Parathyroid adenoma (tissue), 2 donors: ENCODE results near the gene CITED1.
"Not testable (repeated sequence)": the region's sequence is repeated elsewhere in the genome, so short reads cannot be mapped to it uniquely, and the experiment has no call there.

Source experiments
- H2AFZ ChIP-seq: fragments of 300-600 bp; sonication (generic); one replicate; pipeline ENCODE4 v1.7.0; 2017; ENCODE audit warnings: antibody characterized with exemption, mild to moderate bottlenecking
- H3K27ac ChIP-seq: fragments of 300-600 bp; sonication (generic); one replicate; pipeline ENCODE4 v1.7.0; 2017
- H3K27me3 ChIP-seq: fragments of 300-600 bp; sonication (generic); one replicate; pipeline ENCODE4 v1.7.0; 2017; ENCODE audit warnings: low read length; ENCODE audit not compliant: control insufficient read depth, insufficient read depth
- H3K36me3 ChIP-seq: fragments of 300-600 bp; sonication (generic); one replicate; pipeline ENCODE4 v1.7.0; 2017; ENCODE audit warnings: low read length; ENCODE audit not compliant: control insufficient read depth, insufficient read depth
- H3K4me1 ChIP-seq: fragments of 300-600 bp; sonication (generic); one replicate; pipeline ENCODE4 v1.7.0; 2017; ENCODE audit warnings: control low read depth
- H3K4me2 ChIP-seq: fragments of 300-600 bp; sonication (generic); one replicate; pipeline ENCODE4 v1.7.0; 2017; ENCODE audit warnings: low read length
- H3K4me3 ChIP-seq: fragments of 300-600 bp; sonication (generic); one replicate; pipeline ENCODE4 v1.7.0; 2017; ENCODE audit warnings: low read depth, low read length
- H3K79me2 ChIP-seq: fragments of 300-600 bp; sonication (generic); one replicate; pipeline ENCODE4 v1.7.0; 2017; ENCODE audit warnings: control low read depth
- H3K9ac ChIP-seq: fragments of 300-600 bp; sonication (generic); one replicate; pipeline ENCODE4 v1.7.0; 2017; ENCODE audit warnings: mild to moderate bottlenecking
- H3K9me3 ChIP-seq: fragments of 300-600 bp; sonication (generic); one replicate; pipeline ENCODE4 v1.7.0; 2017; ENCODE audit warnings: low read length; ENCODE audit not compliant: control insufficient read depth
- TF ChIP-seq, protein P1 (sequence below): fragments of 300-600 bp; sonication (generic); IDR thresholded peaks from one replicate; pipeline ENCODE4 v1.7.0; 2017; ENCODE audit warnings: antibody characterized with exemption, mild to moderate bottlenecking
- donor health status: primary hyperparathyroidism.

CITED1 gene

DNA sequence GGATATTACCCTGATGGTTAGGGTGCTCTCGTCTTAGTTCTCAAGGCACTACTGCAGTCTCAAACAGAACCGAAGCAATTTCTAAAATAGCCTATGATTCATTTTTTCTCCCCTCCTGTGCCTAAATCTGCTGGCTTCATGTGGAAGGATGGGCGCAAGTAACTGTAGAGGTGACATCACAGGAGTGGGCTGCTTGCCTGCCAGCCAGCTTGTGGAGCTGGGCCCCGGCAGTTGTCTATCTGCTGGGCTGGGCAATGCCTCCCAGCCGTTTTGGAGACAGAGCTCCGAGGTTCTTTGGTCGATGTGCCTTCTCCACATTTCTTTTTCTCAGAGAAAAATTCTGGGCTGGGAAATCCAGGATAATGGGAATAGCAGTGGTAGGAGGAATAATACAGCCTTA, 34.3 kb upstream of the CITED1 start:
- Histone ChIP-seq H3K9me3 (no peaks in the 10 kb centered on the region), H3K27ac (no peak overlapping the region), H2AFZ (no peak overlapping the region), H3K79me2 (no peaks in the 10 kb centered on the region), H3K4me2 (no peak overlapping the region), H3K4me3 (no peak overlapping the region), H3K9ac (no peak overlapping the region), H3K27me3 (no peaks in the 10 kb centered on the region), H3K4me1 (no peaks in the 10 kb centered on the region), H3K36me3 (no peaks in the 10 kb centered on the region)
- TF ChIP-seq, protein P1, sequence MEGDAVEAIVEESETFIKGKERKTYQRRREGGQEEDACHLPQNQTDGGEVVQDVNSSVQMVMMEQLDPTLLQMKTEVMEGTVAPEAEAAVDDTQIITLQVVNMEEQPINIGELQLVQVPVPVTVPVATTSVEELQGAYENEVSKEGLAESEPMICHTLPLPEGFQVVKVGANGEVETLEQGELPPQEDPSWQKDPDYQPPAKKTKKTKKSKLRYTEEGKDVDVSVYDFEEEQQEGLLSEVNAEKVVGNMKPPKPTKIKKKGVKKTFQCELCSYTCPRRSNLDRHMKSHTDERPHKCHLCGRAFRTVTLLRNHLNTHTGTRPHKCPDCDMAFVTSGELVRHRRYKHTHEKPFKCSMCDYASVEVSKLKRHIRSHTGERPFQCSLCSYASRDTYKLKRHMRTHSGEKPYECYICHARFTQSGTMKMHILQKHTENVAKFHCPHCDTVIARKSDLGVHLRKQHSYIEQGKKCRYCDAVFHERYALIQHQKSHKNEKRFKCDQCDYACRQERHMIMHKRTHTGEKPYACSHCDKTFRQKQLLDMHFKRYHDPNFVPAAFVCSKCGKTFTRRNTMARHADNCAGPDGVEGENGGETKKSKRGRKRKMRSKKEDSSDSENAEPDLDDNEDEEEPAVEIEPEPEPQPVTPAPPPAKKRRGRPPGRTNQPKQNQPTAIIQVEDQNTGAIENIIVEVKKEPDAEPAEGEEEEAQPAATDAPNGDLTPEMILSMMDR, result no peak

DNA sequence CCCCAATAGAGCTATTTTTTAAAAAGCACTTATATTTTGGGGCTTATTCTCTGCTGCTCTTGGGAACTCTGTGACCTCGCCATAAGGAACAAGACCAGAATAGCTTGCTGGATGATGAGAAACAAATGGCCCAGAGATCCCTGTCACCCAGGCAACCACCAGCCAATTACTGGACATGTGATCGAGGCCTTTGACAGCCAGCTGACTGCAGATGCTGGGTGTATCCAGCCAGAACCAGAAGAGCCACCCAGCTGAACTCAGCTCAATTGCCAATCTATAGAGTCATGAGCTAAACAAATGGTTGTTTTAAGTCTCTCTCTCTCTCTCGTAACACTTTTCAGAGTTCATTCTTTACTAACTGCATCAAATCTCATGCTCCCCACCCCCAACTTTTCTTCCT, 24.4 kb upstream of the CITED1 start:
- Histone ChIP-seq H3K79me2 (no peaks in the 10 kb centered on the region), H3K4me2 (no peak overlapping the region), H3K4me1 (no peaks in the 10 kb centered on the region), H3K4me3 (no peak overlapping the region), H3K27ac (no peak overlapping the region), H3K36me3 (no peaks in the 10 kb centered on the region), H3K9ac (no peak overlapping the region), H3K9me3 (no peaks in the 10 kb centered on the region), H3K27me3 (no peaks in the 10 kb centered on the region), H2AFZ (no peak overlapping the region)
- TF ChIP-seq, protein P1, result no peak

DNA sequence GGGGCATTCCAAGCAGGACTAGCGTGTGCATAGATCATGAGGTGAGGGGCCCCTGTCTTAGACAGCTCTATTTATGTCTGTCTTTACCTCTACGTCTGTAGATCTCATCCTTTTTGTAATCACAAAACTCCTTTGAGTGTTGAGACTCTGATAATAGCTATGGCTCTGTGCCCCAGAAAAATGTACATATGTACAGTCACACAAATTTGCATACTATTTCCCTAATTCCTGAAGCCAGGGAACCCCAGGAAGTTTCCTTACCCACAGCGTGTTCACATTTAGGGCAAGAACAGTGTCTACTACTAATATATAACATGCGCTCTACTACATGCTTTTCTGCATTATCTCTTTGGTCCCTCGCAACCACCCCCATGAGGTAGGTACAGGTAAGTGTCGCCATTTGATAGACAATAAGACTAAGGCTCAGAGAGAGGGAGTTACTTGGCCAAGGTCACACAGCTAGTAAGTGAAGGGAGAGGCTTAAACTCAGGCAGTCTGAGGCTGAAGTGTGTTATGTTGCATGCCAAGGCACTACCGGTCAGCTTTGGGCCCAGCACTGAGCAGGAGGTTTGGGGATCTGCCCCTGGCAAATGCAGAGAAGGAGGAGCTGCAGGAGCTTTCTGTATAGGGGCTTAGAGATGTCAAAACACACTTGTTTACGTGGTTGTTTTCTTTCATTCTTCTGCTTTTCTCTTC, 21.0 kb upstream of the CITED1 start:
- no peaks in the 10 kb centered on the region for H3K4me1 ChIP-seq
- no peaks in the 10 kb centered on the region for H3K27me3 ChIP-seq
- no peak overlapping the region for H3K9ac ChIP-seq
- no peak overlapping the region for H3K4me3 ChIP-seq
- H3K9me3 ChIP-seq, result no peaks in the 10 kb centered on the region
- H2AFZ ChIP-seq, result no peak overlapping the region
- H3K4me2 ChIP-seq, result no peak overlapping the region
- no peaks in the 10 kb centered on the region for H3K79me2 ChIP-seq
- TF ChIP-seq, protein P1, result no peak
- no peaks in the 10 kb centered on the region for H3K36me3 ChIP-seq
- H3K27ac ChIP-seq, result no peak overlapping the region

DNA sequence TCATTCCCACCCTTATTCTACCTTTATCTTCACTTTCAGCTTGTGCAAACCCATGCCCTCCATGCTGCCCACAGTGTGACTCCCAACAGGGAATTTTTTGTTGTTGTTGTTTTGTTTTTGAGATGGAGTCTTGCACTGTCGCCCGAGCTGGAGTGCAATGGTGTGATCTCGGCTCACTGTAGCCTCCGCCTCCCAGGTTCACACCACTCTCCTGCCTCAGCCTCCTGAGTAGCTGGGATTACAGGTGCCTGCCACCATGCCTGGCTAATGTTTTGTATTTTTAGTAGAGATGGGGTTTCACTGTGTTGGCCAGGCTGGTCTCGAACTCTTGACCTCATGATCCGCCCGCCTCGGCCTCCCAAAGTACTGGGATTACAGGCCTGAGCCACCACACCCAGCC, 13.9 kb upstream of the CITED1 start:
- H3K27ac ChIP-seq, H3K27me3 ChIP-seq, H3K9me3 ChIP-seq, H3K4me3 ChIP-seq, H3K4me1 ChIP-seq, H3K79me2 ChIP-seq, H3K4me2 ChIP-seq, H3K36me3 ChIP-seq, H3K9ac ChIP-seq, H2AFZ ChIP-seq: not testable (repeated sequence)

DNA sequence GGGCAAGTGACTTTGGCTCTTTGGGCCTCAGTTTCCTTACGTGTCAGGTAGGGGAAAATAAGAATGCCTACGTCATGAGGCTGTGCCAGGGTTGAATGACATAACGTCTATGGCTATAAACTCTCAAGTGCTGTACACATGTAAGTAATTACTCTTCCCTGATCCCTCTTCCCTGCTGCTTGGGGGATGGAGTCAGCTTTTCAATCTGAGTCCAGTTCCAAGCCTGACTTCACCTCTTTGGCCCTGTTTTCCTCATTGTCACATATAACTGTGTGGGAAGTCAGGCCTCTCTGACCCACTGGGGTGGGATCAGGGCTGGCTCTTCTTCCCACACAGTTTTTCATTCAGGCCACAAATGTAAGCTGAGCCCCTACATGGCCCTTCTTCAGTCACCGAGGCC, 11.4 kb upstream of the CITED1 start:
- no peaks in the 10 kb centered on the region for H3K36me3 ChIP-seq
- no peak overlapping the region for H2AFZ ChIP-seq
- no peak overlapping the region for H3K4me2 ChIP-seq
- no peaks in the 10 kb centered on the region for H3K9me3 ChIP-seq
- no peak overlapping the region for H3K4me3 ChIP-seq
- H3K4me1 ChIP-seq, result no peaks in the 10 kb centered on the region
- TF ChIP-seq, protein P1, result no peak
- H3K27me3 ChIP-seq, result no peaks in the 10 kb centered on the region
- no peak overlapping the region for H3K9ac ChIP-seq
- H3K79me2 ChIP-seq, result no peaks in the 10 kb centered on the region
- no peak overlapping the region for H3K27ac ChIP-seq
